GM12878 (cell line): Measurements from ENCODE around the gene DIP2C. TPM values are rescaled to one million over a fixed set of nuclear protein-coding genes. Genes with fewer than 3 reads are reported as not detected.

Source experiments
- ATAC-seq: fragments of 200-7000 bp; cut with Tn5 transposase; 3 replicates; pipeline ENCODE4 v1.9.1; 2020; ENCODE audit warnings: mild to moderate bottlenecking, moderate library complexity
- BruUV-seq: library from RNA; stranded (reverse); fragments of 400-500 nt; replicated peaks from 2 replicates; lab custom pipeline; 2021; lab: Mats Ljungman, UMichigan
- CTCF ChIA-PET: fragments of 300-600 bp; sonication (Branson Sonifier 250); formaldehyde crosslinking; extraction: SDS; loops from one replicate; lab custom pipeline; 2021; ENCODE audit warnings: inconsistent platforms; lab: Yijun Ruan, JAX
- POLR2A ChIA-PET: fragments of 350-600 bp; formaldehyde crosslinking; extraction: SDS; loops from one replicate; lab custom pipeline; 2021; ENCODE audit warnings: inconsistent platforms; lab: Charles Lee
- RAD21 ChIA-PET: fragments of 300-600 bp; sonication (Branson Sonifier 250); formaldehyde crosslinking; loops from one replicate; lab custom pipeline; 2023; ENCODE audit warnings: antibody characterized with exemption; ENCODE audit not compliant: unreplicated experiment; lab: Charles Lee
- SMC1A ChIA-PET: fragments of 300-600 bp; sonication (Branson Sonifier 250); formaldehyde crosslinking; loops from one replicate; lab custom pipeline; 2023; ENCODE audit not compliant: unreplicated experiment, uncharacterized antibody; lab: Charles Lee
- DNase-seq: peaks from one replicate; pipeline ENCODE4 v3.0.0-alpha.2; 2011; ENCODE audit warnings: low read depth, low spot score
- FAIRE-seq: peaks from 3 replicates; lab custom pipeline; 2011; peaks lifted over from hg19 to GRCh38; lab: Jason Lieb, UNC
- H2AFZ ChIP-seq: 2 replicates; pipeline ENCODE4 v1.6.0; 2011; ENCODE audit warnings: low read depth, low read length, control low read depth; ENCODE audit not compliant: control insufficient read depth
- H3K27ac ChIP-seq: 2 replicates; pipeline ENCODE4 v1.5.1; 2011; ENCODE audit warnings: control low read depth; ENCODE audit not compliant: control insufficient read depth, insufficient read depth
- H3K27me3 ChIP-seq, 2 experiments: replicated peaks in 1 of 2; 2 replicates each; pipeline versions ENCODE4 v1.6.0 to v1.6.1; 2011; ENCODE audit warnings: low read length in 1 of 2; ENCODE audit not compliant: control insufficient read depth in 2 of 2, insufficient read depth in 2 of 2
- H3K36me3 ChIP-seq, 2 experiments: 2 replicates each; pipeline ENCODE4 v1.5.1; 2011; ENCODE audit warnings: low read length in 1 of 2; ENCODE audit not compliant: control insufficient read depth in 2 of 2, insufficient read depth in 2 of 2
- H3K4me1 ChIP-seq: 2 replicates; pipeline ENCODE4 v1.6.1; 2011; ENCODE audit warnings: mild to moderate bottlenecking, low read length, moderate library complexity, mixed read lengths; ENCODE audit not compliant: control insufficient read depth, insufficient read depth
- H3K4me2 ChIP-seq: 2 replicates; pipeline ENCODE4 v1.6.0; 2011; ENCODE audit warnings: control low read depth; ENCODE audit not compliant: control insufficient read depth, insufficient read depth
- H3K4me3 ChIP-seq: fragments of 200-600 bp; sonication (generic); 2 replicates; pipeline ENCODE4 v1.5.1; 2016
- H3K79me2 ChIP-seq: 2 replicates; pipeline ENCODE4 v1.6.0; 2011; ENCODE audit warnings: low read length; ENCODE audit not compliant: control insufficient read depth, insufficient read depth
- H3K9ac ChIP-seq: 2 replicates; pipeline ENCODE4 v1.8.0; 2011; ENCODE audit warnings: low read length, control low read depth, mixed read lengths; ENCODE audit not compliant: control insufficient read depth, insufficient read depth
- H3K9me3 ChIP-seq: replicated peaks from 3 replicates; pipeline ENCODE4 v1.5.1; 2011; ENCODE audit warnings: mild to moderate bottlenecking, low read length; ENCODE audit not compliant: control insufficient read depth, insufficient read depth
- H4K20me1 ChIP-seq: 2 replicates; pipeline ENCODE4 v1.6.0; 2011; ENCODE audit not compliant: control insufficient read depth, insufficient read depth
- BCL11A ChIP-seq: IDR thresholded peaks from 2 replicates; pipeline ENCODE4 v1.6.1; 2011; ENCODE audit warnings: low read depth, low read length
- CREB1 ChIP-seq: IDR thresholded peaks from 2 replicates; pipeline ENCODE4 v1.6.1; 2012; ENCODE audit warnings: low read depth, mild to moderate bottlenecking, inconsistent platforms
- ELK1 ChIP-seq: IDR thresholded peaks from 2 replicates; pipeline ENCODE4 v1.6.1; 2012; ENCODE audit warnings: low read depth, low read length, improper control_type of control experiment
- RELA ChIP-seq: fragments of 450-650 bp; IDR thresholded peaks from 2 replicates; pipeline ENCODE4 v1.8.0; 2014; ENCODE audit warnings: borderline replicate concordance; ENCODE audit not compliant: partially characterized antibody
- SRF ChIP-seq, 2 experiments: IDR thresholded peaks; 2 replicates each; pipeline ENCODE4 v1.6.1; 2011; ENCODE audit warnings: low read depth in 2 of 2, low read length in 2 of 2, mild to moderate bottlenecking in 1 of 2, moderate library complexity in 1 of 2
- ZNF217 ChIP-seq: fragments of 450-650 bp; IDR thresholded peaks from 2 replicates; pipeline ENCODE4 v1.6.1; 2017; ENCODE audit warnings: antibody characterized with exemption, mild to moderate bottlenecking
- ZNF24 ChIP-seq: fragments of 450-650 bp; IDR thresholded peaks from 2 replicates; pipeline ENCODE4 v1.6.1; 2017; ENCODE audit warnings: antibody characterized with exemption, mild to moderate bottlenecking
- ZSCAN29 ChIP-seq: fragments of 450-650 bp; IDR thresholded peaks from 2 replicates; pipeline ENCODE4 v1.6.1; 2017; ENCODE audit warnings: mild to moderate bottlenecking, moderate library complexity
- WGBS: methylation state at CpG from one replicate; pipeline ENCODE4 v1.1.6; 2016; ENCODE audit warnings: low lambda C conversion rate; ENCODE audit not compliant: insufficient replicate concordance, insufficient coverage; ENCODE audit errors: missing lambda C conversion rate; 5-methylcytosine and 5-hydroxymethylcytosine counted together
- in situ Hi-C: fragments of 300-500 bp; cut with MboI; formaldehyde crosslinking; loops from 9 replicates; pipeline ENCODE4 v1.14.3; 2018; ENCODE audit warnings: mixed read lengths
- intact Hi-C: fragments of 100-400 bp; cut with micrococcal nuclease; formaldehyde crosslinking; loops from one replicate; pipeline ENCODE4 v1.14.2; 2022; ENCODE audit not compliant: unreplicated experiment
- polyA plus RNA-seq, 11 experiments: library from polyadenylated mRNA; depleted of rRNA in 4 of 11; unstranded in 6 of 11; stranded (reverse) in 5 of 11; fragments of >200 nt; fragmentation: Nextera tagmentation in 4 of 11; fragmentation: Illumina TruSeq in 1 of 11; extraction: Ambion mirVana in 4 of 11; extraction: Trizol in 1 of 11; gene quantifications; 1 replicate in 1 of 11; 2 replicates in 10 of 11; pipeline versions ENCODE4 v1.2.1 to v1.2.3, GENCODE V29; 2011 to 2016; ENCODE audit warnings: inconsistent platforms in 2 of 11, missing spikeins in 2 of 11, low read depth in 1 of 11
- total RNA-seq, 4 experiments: library from RNA; depleted of rRNA in 3 of 4; stranded (reverse); fragments of >200 nt in 3 of 4; fragmentation: Illumina TruSeq in 1 of 4; extraction: Trizol in 1 of 4; gene quantifications; 2 replicates each; pipeline versions ENCODE4 v1.2.1 to v1.2.3, GENCODE V29; 2013 to 2021

Gene DIP2C
- total and polyA plus RNA-seq, 10 of the 15 experiments (the other 5 are each of a cell fraction or from before 2014, with no cell fraction given): 0.01 to 0.10 (median 0.06) TPM

- H3K9ac ChIP-seq: no peak overlapping the region
- POLR2A ChIA-PET: no interaction called here
- peaks cover 6% of the 10 kb centered on the region; the same call in 1 of the 2 replicates for H3K4me1 ChIP-seq
- H3K27me3 ChIP-seq: peaks cover 0 to 2% of the 10 kb centered on the region in 2 experiments; a peak in 3 of 4 replicates
- CTCF ChIA-PET: no interaction called here
- intact Hi-C loops (no loop called here), in situ Hi-C loops (no loop called here)
- RAD21 ChIA-PET: no interaction called here
- no peak overlapping the region for H2AFZ ChIP-seq
- WGBS: 81% methylated on average over 19 of the region's 19 CpGs
- no peaks in the 10 kb centered on the region; the same call in 2 of the 3 replicates for H3K9me3 ChIP-seq
- H3K36me3 ChIP-seq: no peaks in the 10 kb centered on the region
- SMC1A ChIA-PET: no interaction called here
- FAIRE-seq: no peak
- H4K20me1 ChIP-seq: no peaks in the 10 kb centered on the region
- no peak for DNase-seq
- H3K4me2 ChIP-seq: no peak overlapping the region
- no peak for ATAC-seq
- H3K79me2 ChIP-seq: no peaks in the 10 kb centered on the region
- TF ChIP-seq ZNF217: no peak
- no peak for TF ChIP-seq CREB1
- no peak for TF ChIP-seq BCL11A
- no peak for TF ChIP-seq ELK1
- TF ChIP-seq ZNF24: no peak
- TF ChIP-seq RELA: no peak
- no peak for TF ChIP-seq SRF (IDR thresholded peaks at IDR 0.05; ENCODE audit: low read depth in 2 of 2, low read length in 2 of 2)
- TF ChIP-seq ZSCAN29: no peak
- TF ChIP-seq, all 136 proteins: peak for 0
- Histone ChIP-seq H3K4me3 (no peak overlapping the region), H3K27ac (no peak overlapping the region)
- no TSS peak for BruUV-seq
Measured at GRCh38 chr10:623014-623413, 66.5 kb downstream of the DIP2C start.
